Mucosa of rectum (tissue), 2 donors: ENCODE data around the gene NSMCE1.
A peak's percentile ranks its signal among the peaks of the same experiment; 100 is the strongest.

Experiments used
- H3K27ac ChIP-seq, 2 donors: one replicate each; pipeline ENCODE4 v1.7.0; 2013; ENCODE audit warnings: inconsistent platforms in 2 of 2, low read depth in 2 of 2, low read length in 2 of 2
- H3K27me3 ChIP-seq, 2 donors: one replicate each; pipeline ENCODE4 v1.7.0; 2013; ENCODE audit warnings: low read length in 2 of 2; ENCODE audit not compliant: control insufficient read depth in 2 of 2, insufficient read depth in 2 of 2
- H3K36me3 ChIP-seq, 2 donors: one replicate each; pipeline ENCODE4 v1.7.0; 2013; ENCODE audit warnings: low read length in 2 of 2; ENCODE audit not compliant: control insufficient read depth in 2 of 2, insufficient read depth in 2 of 2
- H3K4me1 ChIP-seq, 2 donors: one replicate each; pipeline ENCODE4 v1.7.0; 2013; ENCODE audit warnings: low read length in 2 of 2, mild to moderate bottlenecking in 1 of 2; ENCODE audit not compliant: control insufficient read depth in 2 of 2, insufficient read depth in 2 of 2
- H3K4me3 ChIP-seq, 2 donors: one replicate each; pipeline ENCODE4 v1.7.0; 2013; ENCODE audit warnings: low read length in 2 of 2
- H3K9ac ChIP-seq, 2 donors: one replicate each; pipeline ENCODE4 v1.7.0; 2013; ENCODE audit warnings: low read length in 2 of 2, low read depth in 1 of 2, mild to moderate bottlenecking in 1 of 2
- H3K9me3 ChIP-seq, 2 donors: one replicate each; pipeline ENCODE4 v1.7.0; 2013; ENCODE audit warnings: low read length in 2 of 2; ENCODE audit not compliant: control insufficient read depth in 2 of 2
- donor health status: healthy.
- donor health status: Normal muscosa, but diverticular disease.

Gene NSMCE1

GRCh38 chr16:27225536-27226360 is 42.8 kb downstream of the NSMCE1 start:
- Histone ChIP-seq H3K9me3 (no peaks in the 10 kb centered on the region), H3K36me3 (peaks cover 0 to 20% of the 10 kb centered on the region in 2 donors), H3K4me3 (peak overlapping the region; percentile 44 to 65), H3K9ac (peak overlapping the region; percentile 36 to 47), H3K4me1 (peaks cover 41 to 42% of the 10 kb centered on the region in 2 donors), H3K27me3 (no peaks in the 10 kb centered on the region), H3K27ac (peak overlapping the region; percentile 71 to 75)

- Histone ChIP-seq H3K36me3 (peaks cover 0 to 22% of the 10 kb centered on the region in 2 donors), H3K9ac (no peak overlapping the region), H3K27ac (peak overlapping the region in 1 of 2 donors; percentile 75), H3K9me3 (no peaks in the 10 kb centered on the region), H3K4me1 (peaks cover 32 to 33% of the 10 kb centered on the region in 2 donors), H3K27me3 (no peaks in the 10 kb centered on the region), H3K4me3 (no peak overlapping the region)
These were observed 43.8 kb downstream of the NSMCE1 start for GRCh38 chr16:27224741-27225300.

- Histone ChIP-seq H3K36me3 (peaks cover 0 to 21% of the 10 kb centered on the region in 2 donors), H3K27ac (no peak overlapping the region), H3K9ac (no peak overlapping the region), H3K4me1 (peaks cover 29 to 30% of the 10 kb centered on the region in 2 donors), H3K4me3 (no peak overlapping the region), H3K27me3 (no peaks in the 10 kb centered on the region), H3K9me3 (no peaks in the 10 kb centered on the region)
These were observed 44.3 kb downstream of the NSMCE1 start for GRCh38 chr16:27224271-27224737.

GRCh38 chr16:27223701-27224100 is 44.9 kb downstream of the NSMCE1 start:
- Histone ChIP-seq H3K27ac (no peak overlapping the region), H3K4me3 (no peak overlapping the region), H3K4me1 (peaks cover 23 to 25% of the 10 kb centered on the region in 2 donors), H3K27me3 (no peaks in the 10 kb centered on the region), H3K9ac (no peak overlapping the region), H3K9me3 (no peaks in the 10 kb centered on the region), H3K36me3 (peaks cover 0 to 24% of the 10 kb centered on the region in 2 donors)

- Histone ChIP-seq H3K9ac (no peak overlapping the region), H3K9me3 (no peaks in the 10 kb centered on the region), H3K36me3 (peaks cover 0 to 25% of the 10 kb centered on the region in 2 donors), H3K4me1 (peaks cover 23 to 25% of the 10 kb centered on the region in 2 donors), H3K27me3 (no peaks in the 10 kb centered on the region), H3K27ac (no peak overlapping the region), H3K4me3 (no peak overlapping the region)
These were observed 45.4 kb downstream of the NSMCE1 start for GRCh38 chr16:27223226-27223610.

- no peak overlapping the region for H3K9ac ChIP-seq
- H3K27ac ChIP-seq: peak overlapping the region in 1 of 2 donors; percentile 8
- no peaks in the 10 kb centered on the region for H3K9me3 ChIP-seq
- H3K27me3 ChIP-seq: no peaks in the 10 kb centered on the region
- H3K4me1 ChIP-seq: peaks cover 23 to 25% of the 10 kb centered on the region in 2 donors
- H3K36me3 ChIP-seq: peaks cover 0 to 25% of the 10 kb centered on the region in 2 donors
- H3K4me3 ChIP-seq: no peak overlapping the region
These were observed 46.0 kb downstream of the NSMCE1 start for GRCh38 chr16:27222249-27223225.

GRCh38 chr16:27221576-27222248 is 46.9 kb downstream of the NSMCE1 start:
- H3K27ac ChIP-seq: no peak overlapping the region
- no peaks in the 10 kb centered on the region for H3K9me3 ChIP-seq
- peaks cover 18% of the 10 kb centered on the region in 2 donors for H3K4me1 ChIP-seq
- H3K4me3 ChIP-seq: no peak overlapping the region
- H3K9ac ChIP-seq: no peak overlapping the region
- H3K27me3 ChIP-seq: no peaks in the 10 kb centered on the region
- H3K36me3 ChIP-seq: peaks cover 0 to 25% of the 10 kb centered on the region in 2 donors

GRCh38 chr16:27220991-27221390 is 47.6 kb downstream of the NSMCE1 start:
- Histone ChIP-seq H3K27me3 (no peaks in the 10 kb centered on the region), H3K4me1 (peaks cover 11% of the 10 kb centered on the region in 2 donors), H3K9ac (no peak overlapping the region), H3K9me3 (no peaks in the 10 kb centered on the region), H3K36me3 (peaks cover 0 to 25% of the 10 kb centered on the region in 2 donors), H3K4me3 (no peak overlapping the region), H3K27ac (no peak overlapping the region)

- no peaks in the 10 kb centered on the region for H3K9me3 ChIP-seq
- no peaks in the 10 kb centered on the region for H3K27me3 ChIP-seq
- H3K27ac ChIP-seq: no peak overlapping the region
- H3K9ac ChIP-seq: no peak overlapping the region
- peaks cover 0 to 25% of the 10 kb centered on the region in 2 donors for H3K36me3 ChIP-seq
- peaks cover 7% of the 10 kb centered on the region in 2 donors for H3K4me1 ChIP-seq
- no peak overlapping the region for H3K4me3 ChIP-seq
These were observed 48.0 kb downstream of the NSMCE1 start for GRCh38 chr16:27220527-27220926.
